ENCODE data around the gene PCYT2.
A peak's percentile ranks its signal among the peaks of the same experiment; 100 is the strongest.
"Not testable (repeated sequence)": the region's sequence is repeated elsewhere in the genome, so short reads cannot be mapped to it uniquely, and the experiment has no call there.

Gene PCYT2

DNA sequence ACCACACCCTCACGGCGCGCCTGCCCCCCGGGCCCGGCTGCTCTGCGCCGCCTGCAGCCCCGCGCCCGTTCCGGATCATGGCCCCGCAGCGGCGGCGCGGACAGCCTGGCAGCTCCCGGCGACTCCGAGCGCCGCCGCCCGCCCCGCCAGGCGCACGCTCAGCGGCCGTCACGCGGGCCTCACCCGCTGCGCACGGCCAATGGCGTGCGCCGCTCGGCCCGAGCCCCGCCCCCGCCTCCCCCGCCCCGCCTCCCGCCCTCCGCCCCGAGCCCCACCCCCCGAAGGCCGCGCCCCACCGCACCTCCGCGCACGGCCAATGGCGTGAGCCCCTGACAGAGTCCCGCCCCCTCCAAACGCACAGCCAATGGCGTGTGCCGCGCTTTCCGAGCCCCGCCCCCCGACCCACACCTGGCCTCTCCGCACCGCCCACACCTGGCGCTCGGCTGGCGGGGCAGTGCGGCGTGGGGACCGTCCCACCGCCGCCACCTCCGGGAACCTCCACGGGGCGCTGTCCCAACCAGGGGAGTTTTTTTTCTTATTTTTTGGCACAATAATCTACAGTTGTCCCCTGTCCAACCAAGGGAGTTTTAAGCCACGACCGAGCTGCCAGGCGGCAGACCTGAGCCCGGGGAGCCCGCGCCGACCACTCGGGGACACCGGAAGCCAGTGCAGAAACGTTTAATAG is at the start of gene PCYT2:
TSS of gene PCYT2 (minus strand) at position 123 of the 685 bp plus-strand sequence. CDS start at position 79, 44 bp downstream.
- DNase-seq: peak; percentile 97

- peak; percentile 27 for DNase-seq
These were observed 49.1 kb upstream of the PCYT2 start for GRCh38 chr17:81960130-81960958.

DNA sequence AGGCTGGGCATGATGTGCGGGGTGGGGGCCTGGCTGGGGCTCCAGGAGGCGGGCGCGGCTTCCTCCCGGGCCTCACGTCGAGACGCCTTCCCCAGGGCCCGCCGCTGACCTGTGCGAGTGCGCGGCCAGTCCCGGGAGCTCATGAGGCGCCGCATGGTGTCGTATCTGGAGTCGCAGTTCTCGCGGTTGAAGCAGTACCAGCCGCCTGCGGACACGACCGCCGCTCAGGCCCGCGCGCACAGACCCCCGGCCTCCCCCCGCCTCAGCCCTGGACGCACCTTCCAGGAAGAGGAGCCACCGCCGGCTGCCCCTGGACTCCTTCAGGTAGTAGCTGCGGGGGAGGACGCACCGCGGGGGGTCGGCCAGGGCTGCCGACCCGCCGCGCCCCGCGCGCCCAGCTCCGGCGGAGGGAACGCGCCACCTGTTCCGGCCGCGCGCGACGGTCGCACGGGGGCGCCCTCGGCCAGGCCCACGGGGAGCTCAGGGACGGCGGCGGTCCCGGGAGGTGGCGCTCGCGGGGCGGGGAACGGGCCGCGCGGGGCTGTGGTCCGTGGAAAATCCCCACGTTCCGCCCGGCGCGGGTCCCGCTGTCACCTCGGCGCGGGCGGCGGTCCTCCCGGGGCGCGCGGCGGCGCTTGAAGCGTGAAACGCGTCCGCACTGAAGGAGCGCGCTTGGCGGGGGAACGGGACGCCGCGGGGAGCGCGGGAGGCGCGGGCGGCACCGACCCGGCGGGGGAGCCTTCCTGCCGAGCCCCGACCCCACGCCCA is 48.3 kb upstream of the PCYT2 start:
- DNase-seq: peak; percentile 90

- DNase-seq: no peak
These were observed 47.6 kb upstream of the PCYT2 start for GRCh38 chr17:81958633-81959342.

DNA sequence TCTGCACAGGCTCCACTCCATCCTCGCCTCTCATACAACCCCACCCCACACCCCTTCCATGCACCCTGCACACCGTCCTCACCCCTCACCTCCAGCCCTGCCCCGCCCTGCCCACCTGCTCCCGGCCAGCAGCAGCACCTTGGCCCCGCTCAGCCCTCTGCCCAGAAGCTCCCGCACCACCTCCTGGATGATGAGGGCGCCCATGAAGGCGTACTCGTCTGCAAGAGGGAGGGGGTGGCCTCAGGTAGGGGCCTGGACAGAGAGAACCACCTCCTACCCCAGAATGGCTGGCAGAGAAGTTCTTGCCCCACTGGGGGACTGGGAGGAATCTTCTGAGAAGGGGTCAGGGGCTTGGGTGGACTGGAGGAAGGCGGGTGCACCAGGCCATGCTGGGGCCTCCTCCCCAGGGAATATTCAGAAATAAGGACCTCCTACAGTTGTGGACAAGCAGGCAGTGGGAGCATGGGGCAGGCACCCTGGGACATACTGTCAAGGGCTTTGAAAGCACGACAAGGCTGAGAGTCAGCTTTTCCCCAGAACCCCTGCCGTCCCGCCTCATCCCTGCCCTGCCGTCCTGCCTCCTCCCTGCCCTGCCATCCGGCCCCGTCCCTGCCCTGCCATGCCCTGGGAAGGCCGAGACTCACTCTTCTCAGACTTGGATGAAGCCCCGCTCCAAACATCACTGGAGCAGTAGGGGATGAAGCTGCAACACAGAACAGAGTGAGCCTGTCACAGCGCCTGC is 46.7 kb upstream of the PCYT2 start:
- no peak for DNase-seq

DNA sequence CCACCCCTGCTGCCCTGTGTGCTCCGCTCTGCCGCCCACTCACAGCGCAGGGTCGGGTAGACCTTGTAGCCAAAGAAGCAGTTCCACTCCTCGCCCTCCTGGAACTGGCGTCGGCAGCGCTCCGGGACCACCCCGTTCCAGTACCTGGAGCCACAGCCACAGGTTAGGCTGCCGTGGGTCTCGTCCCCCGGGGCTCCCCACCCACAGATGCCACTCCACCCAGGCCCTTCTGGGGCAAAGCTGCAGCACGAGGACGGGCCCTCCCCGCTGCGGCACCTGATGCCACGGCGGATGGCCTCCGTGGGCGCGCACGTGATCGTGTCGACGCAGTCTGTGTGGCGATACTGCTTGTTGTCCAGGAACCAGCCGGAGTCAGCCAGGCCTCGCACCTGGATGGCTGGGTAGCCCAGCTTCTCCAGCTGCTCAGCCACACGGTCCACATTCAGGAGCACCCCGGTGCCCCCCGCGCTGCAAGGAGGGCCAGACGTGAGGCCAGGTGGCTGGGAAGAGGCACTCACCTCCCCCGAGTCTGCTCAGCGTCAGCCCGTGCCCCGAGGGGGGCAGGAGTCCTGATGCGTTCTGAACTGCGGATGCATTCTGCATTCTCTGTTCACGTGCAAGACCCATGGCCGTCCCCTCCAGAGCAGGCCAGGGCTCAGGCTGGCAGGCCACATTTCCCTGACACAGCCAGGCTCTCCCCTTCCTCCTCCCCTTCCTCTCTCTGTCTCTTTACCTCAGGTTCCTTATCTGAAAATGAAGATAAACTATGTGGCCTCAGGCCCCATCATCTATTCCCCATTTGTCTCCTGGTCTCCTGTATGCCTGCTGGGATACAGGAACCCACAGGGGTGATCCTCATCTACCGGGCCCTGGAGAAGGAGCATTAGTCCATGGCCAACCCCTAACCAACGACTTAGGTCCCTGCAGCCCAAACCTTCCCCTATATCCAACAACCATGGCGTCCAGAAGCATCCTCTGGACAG is 45.7 kb upstream of the PCYT2 start:
- DNase-seq: no peak

DNA sequence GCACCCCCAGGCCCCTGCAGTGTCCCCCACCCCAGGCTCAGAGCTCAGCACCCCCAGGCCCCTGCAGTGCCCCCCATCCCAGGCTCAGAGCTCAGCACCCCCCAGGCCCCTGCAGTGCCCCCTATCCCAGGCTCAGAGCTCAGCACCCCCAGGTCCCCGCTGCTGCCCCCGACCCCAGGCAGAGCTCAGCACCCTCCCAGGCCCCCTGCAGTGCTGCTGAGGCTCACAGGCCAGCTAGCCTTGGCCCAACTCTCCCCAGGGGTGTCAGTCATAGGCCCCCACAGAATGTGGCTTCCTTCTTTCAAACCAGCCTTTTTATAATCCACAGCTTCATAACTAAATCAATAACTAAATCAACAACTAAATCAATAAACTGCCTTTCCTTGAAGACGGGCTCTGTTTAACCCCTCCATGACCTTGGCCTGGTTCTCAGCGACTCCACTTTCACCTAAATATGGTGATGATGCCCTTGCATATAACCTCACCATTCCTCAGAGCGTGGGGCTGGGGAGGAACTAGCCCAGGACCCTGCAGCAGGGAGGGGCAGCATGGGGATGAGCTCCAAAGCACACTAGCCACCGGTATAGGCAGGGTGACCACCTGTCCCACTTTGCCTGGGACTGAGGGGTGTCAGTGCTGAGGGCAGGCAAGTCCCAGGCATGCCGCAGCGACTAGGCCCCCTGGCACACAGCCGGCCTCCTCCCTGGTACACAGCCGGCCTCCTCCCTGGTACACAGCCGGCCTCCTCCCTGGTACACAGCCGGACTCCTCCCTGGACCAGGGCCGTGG is 44.8 kb upstream of the PCYT2 start:
- DNase-seq: no peak

DNA sequence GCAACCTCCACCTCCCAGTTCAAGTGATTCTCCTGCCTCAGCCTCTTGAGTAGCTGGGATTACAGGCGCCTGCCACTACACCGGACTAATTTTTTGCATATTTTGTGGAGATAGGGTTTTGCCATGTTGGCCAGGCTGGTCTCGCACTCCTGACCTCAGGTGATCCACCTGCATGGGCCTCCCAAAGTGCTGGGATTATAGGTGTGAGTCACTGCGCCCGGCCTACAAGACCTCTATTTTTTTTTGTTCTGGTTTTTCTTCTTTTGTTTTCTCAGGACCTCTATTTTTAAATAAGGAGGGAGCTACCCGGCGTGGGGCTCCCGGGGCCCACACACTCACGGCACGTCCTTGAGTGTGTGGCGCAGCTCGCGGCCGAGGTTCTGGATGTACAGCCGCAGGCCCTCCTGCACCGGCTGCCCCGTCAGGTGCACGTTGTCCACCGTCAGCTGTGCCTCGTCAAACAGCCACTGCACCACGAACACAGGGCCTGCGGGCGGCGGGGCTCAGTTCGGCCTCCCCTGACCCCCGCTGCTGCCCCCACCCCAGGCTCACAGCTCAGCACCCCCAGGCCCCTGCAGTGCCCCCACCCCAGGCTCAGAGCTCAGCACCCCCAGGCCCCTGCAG is 44.0 kb upstream of the PCYT2 start:
- no peak for DNase-seq

- DNase-seq: no peak
These were observed 43.2 kb upstream of the PCYT2 start for GRCh38 chr17:81954131-81955057.

DNA sequence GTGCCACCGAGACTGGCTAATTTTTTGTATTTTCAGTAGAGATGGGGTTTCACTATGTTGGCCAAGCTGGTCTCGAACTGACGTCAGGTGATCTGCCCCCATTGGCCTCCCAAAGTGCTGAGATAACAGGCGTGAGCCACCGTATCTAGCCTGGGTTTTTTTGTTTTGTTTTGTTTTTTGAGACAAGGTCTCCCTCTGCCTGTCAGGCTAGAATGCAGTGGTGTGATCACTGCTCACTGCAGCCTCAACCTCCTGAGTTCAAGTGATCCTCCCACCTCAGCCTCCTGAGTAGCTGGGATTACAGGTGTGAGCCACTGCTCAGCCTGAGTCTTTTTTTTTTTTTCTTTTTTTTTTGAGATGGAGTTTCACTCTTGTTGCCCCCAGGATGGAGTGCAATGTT is 42.2 kb upstream of the PCYT2 start:
- not testable (repeated sequence) for DNase-seq

GRCh38 chr17:81952792-81953228 is 41.6 kb upstream of the PCYT2 start:
- no peak for DNase-seq

- DNase-seq: no peak
These were observed 40.8 kb upstream of the PCYT2 start for GRCh38 chr17:81951785-81952684.

- DNase-seq: no peak
These were observed 39.3 kb upstream of the PCYT2 start for GRCh38 chr17:81950501-81950900.

GRCh38 chr17:81948635-81949378 is 37.6 kb upstream of the PCYT2 start:
- no peak for DNase-seq

GRCh38 chr17:81947189-81947588 is 36.0 kb upstream of the PCYT2 start, which contains the start of gene MYADML2:
Gene MYADML2, minus strand, starts transcription at chr17:81947233. Its CDS starts 5,492 bp downstream, at chr17:81941741.
- DNase-seq: no peak

- no peak for DNase-seq
These were observed 33.7 kb upstream of the PCYT2 start for GRCh38 chr17:81944858-81945257.

All from CD4-positive, alpha-beta T cell treated with Interleukin-17A for 4 hours (primary cell).